Transverse colon (tissue), 4 donors: Measurements from ENCODE around the gene USP34.

Source experiments
- CTCF ChIP-seq, 5 experiments: fragments of 200-600 bp in 3 of 5; fragments of 450-650 bp in 2 of 5; sonication (generic) in 3 of 5; IDR thresholded peaks; 1 replicate in 2 of 5; 2 replicates in 3 of 5; pipeline ENCODE4 v1.5.1; 2016 to 2017; ENCODE audit warnings: antibody characterized with exemption in 5 of 5, inconsistent platforms in 3 of 5, mild to moderate bottlenecking in 2 of 5, moderate library complexity in 1 of 5
- EP300 ChIP-seq: sonication (generic); formaldehyde crosslinking; IDR thresholded peaks from one replicate; pipeline ENCODE4 v1.6.1; 2017; ENCODE audit warnings: antibody characterized with exemption, low read depth
- POLR2A ChIP-seq: fragments of 450-650 bp; IDR thresholded peaks from one replicate; pipeline ENCODE4 v1.6.1; 2016; ENCODE audit warnings: antibody characterized with exemption, mild to moderate bottlenecking, moderate library complexity
- POLR2AphosphoS5 ChIP-seq, 3 donors: sonication (generic); formaldehyde crosslinking; IDR thresholded peaks; one replicate each; pipeline ENCODE4 v1.6.1; 2016; ENCODE audit warnings: antibody characterized with exemption in 3 of 3

GRCh38 chr2:61283443-61284160 lies 187.3 kb downstream of the USP34 start:
- TF ChIP-seq POLR2A (no peak), CTCF (IDR thresholded peaks at IDR 0.05) (no peak), EP300 (no peak), POLR2AphosphoS5 (IDR thresholded peaks at IDR 0.05) (no peak)
